RPMI7951 (cell line): Measurements from ENCODE around the gene FREM2. TPM values are rescaled to one million over a fixed set of nuclear protein-coding genes. Genes with fewer than 3 reads are reported as not detected.

Source experiments
- DNase-seq: peaks from one replicate; pipeline ENCODE4 v3.0.0-alpha.2; 2012; ENCODE audit warnings: low read depth
- total RNA-seq: library from RNA; depleted of rRNA; stranded (reverse); fragments of >200 nt; shearing (Covaris generic); gene quantifications from 2 replicates; pipeline ENCODE4 v1.2.3, GENCODE V29; 2014; rRNA removed

FREM2 gene, protein sequence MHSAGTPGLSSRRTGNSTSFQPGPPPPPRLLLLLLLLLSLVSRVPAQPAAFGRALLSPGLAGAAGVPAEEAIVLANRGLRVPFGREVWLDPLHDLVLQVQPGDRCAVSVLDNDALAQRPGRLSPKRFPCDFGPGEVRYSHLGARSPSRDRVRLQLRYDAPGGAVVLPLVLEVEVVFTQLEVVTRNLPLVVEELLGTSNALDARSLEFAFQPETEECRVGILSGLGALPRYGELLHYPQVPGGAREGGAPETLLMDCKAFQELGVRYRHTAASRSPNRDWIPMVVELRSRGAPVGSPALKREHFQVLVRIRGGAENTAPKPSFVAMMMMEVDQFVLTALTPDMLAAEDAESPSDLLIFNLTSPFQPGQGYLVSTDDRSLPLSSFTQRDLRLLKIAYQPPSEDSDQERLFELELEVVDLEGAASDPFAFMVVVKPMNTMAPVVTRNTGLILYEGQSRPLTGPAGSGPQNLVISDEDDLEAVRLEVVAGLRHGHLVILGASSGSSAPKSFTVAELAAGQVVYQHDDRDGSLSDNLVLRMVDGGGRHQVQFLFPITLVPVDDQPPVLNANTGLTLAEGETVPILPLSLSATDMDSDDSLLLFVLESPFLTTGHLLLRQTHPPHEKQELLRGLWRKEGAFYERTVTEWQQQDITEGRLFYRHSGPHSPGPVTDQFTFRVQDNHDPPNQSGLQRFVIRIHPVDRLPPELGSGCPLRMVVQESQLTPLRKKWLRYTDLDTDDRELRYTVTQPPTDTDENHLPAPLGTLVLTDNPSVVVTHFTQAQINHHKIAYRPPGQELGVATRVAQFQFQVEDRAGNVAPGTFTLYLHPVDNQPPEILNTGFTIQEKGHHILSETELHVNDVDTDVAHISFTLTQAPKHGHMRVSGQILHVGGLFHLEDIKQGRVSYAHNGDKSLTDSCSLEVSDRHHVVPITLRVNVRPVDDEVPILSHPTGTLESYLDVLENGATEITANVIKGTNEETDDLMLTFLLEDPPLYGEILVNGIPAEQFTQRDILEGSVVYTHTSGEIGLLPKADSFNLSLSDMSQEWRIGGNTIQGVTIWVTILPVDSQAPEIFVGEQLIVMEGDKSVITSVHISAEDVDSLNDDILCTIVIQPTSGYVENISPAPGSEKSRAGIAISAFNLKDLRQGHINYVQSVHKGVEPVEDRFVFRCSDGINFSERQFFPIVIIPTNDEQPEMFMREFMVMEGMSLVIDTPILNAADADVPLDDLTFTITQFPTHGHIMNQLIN (N-terminal part only)
- 0.29 and 0.36 TPM in 2 replicates for total RNA-seq

DNA sequence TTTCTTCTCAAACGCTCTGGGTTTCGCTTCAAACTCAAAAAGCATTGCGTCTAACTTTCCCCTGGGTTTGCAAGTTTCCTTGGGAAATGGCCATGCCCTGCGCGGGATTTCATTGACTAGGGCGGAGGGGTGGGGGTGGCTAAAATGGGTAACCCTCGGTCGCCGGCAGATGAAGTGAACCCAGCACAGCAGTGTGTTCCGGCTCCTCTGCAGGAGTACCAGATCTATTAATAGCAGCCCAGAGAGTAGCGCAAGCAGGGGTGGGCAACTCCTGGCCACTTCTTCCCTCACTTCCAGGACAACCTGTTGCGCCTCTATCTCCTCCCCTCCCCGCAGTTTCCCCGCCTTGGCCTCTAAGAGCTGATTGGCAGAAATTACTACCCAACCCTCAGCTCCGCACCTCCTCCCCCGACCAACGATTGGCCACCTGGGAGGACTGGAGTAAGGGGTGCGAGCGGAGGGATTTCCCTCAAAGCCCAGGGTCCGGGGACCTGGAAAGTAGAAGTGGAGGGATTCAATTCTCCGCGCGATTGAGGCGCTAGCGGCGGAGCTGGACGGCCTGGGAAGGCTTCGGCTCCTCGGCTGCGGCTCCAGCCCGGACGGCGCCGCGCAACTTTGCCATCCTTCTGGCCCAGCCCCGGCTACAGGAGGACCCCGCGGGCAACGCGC lies at the start of gene FREM2:
TSS of gene FREM2 (plus strand) at position 501 of the 669 bp plus-strand sequence. CDS start 268 bp downstream, outside the sequence.
- no peak for DNase-seq

- no peak for DNase-seq
Observed at GRCh38 chr13:38637576-38637975, 49.3 kb upstream of the FREM2 start.

GRCh38 chr13:38641164-38641948 lies 45.5 kb upstream of the FREM2 start:
- no peak for DNase-seq

DNA sequence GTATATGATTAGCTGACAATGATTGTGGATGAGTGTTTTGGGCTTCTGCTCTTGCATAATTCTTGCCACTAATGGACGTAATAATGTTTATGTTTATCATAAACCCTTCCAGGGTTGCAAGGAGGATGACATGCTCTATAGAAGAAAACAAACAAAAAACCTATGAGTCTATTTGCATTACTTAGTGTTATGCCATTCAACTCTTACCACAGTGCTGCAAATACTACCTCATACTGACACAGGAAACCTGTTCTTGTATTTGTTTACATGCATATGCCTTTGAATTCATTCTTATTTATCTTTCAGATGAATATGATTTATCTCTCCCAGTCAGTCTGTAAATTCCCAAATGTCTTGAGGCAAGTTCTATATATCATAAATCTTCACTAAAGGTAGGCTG lies 39.6 kb upstream of the FREM2 start:
- DNase-seq, result no peak

DNA sequence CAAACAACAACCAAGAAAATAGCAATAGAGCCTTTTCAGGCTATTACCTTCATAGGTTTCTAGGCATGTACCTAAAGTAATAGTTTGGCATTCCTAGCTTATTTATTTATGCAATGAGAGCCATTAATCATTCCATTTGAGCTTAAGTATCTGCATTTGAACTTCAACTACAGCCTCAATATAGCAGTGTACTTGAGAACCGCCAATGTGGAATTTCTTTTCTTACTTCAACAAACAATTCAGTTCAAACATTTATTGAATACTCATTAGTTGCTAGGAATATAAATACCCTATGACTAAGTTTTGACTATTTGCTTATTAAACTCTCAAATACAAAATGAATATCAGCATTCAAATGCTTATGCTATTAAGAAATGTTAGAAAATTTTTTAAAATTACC lies 38.0 kb upstream of the FREM2 start:
- DNase-seq, result no peak

- no peak for DNase-seq
Observed at GRCh38 chr13:38656699-38657098, 30.2 kb upstream of the FREM2 start.

DNA sequence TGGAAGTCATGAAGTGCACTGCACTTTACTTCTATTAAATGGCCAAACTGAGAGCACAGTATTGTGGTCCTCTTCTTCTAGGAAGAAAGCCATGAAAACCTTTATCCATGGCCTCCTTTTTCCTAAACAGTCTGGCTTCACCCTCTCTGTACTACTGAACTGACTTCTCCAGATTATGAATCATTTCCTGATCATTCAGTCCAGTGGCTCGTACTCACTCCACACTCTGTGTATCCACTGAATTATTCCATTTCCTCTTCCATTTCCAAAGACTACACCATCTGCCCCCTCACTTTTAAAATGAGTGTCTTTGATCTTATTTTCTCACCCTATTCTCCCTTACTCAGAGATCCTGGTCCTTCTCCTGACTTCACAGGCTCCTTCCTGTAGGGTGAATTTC lies 29.7 kb upstream of the FREM2 start:
- peak; percentile 8 for DNase-seq

DNA sequence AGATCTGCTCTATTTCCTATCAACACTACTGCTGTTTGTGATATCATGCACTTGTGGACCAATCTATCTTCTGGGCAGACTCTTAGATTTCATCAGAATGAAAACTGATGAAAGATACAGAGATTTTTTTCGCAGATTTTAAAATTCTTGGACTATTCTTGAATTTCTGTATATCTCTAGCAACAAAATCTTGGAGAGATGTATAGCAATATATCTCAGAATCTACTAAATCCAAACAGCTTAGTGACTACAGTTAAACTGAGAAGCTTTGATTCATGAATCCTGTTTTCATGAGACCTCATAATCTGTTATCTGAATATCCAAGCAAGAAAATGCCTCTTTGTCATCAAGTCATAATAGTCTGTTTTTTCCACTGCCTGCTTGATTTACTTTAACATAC lies 28.0 kb upstream of the FREM2 start:
- no peak for DNase-seq

- DNase-seq, result no peak
Observed at GRCh38 chr13:38661010-38661675, 25.7 kb upstream of the FREM2 start.

DNA sequence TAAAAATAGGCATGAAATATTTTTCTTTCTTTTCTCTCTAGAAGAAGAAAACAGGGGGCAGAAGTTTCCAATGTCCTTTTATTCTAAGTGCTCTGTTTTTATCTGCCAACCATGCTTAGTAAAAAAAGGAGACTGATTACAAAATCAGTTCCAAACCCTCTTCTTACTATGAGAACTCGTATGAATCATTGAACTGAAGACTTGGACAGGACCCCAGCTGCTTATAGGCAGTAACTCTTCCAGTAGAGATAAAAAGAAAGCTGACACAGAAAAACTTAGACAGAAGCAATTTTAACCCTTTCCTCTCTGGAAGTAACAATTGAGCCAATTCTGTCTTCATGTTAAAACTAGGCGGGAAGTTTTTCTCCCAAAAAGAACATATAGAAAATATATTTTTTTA lies 24.5 kb upstream of the FREM2 start:
- no peak for DNase-seq

DNA sequence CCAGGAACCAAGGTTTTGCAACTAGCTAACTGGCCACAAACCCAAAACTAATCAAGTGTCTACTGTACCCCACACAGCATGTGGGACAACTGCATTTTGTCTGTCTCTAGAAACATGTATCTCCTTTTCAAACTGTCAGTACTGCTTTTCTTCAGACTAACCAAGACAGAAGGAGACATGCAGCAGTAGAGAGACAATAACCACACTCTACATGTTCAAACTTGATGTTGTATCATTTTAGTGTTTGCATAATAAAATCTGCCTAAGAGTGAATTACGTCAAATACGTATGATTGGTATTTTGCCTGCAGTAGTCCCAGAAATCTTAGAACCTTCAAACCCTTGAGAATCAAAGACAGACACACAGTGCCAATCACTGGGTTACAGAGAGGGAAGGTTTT lies 22.0 kb upstream of the FREM2 start:
- no peak for DNase-seq

DNA sequence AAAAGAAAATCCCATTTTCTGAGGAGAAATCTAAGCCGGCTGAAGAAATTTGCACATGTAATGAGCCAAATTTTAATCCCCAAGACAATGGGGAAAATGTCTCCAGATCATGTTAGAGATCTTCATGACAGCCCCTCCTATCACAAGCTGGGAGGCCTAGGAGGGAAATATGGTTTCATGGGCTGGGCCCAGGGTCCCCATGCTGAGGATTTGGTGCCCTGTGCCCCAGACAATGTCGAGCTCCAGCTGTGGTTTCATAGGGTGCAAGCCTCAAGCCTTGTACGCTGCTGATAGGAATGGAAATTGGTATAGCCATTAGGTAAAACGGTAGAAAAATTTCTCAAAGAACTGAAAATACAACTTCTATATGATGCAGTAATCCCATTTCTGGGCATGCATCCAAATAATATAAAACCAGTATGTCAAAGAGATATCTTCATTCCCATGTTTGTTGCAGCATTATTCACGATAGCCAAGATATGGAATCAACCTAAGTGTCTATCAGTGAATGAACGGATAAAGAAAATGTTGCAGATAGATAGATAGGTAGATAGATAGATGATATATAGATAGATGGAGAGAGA lies 19.3 kb upstream of the FREM2 start:
- no peak for DNase-seq

DNA sequence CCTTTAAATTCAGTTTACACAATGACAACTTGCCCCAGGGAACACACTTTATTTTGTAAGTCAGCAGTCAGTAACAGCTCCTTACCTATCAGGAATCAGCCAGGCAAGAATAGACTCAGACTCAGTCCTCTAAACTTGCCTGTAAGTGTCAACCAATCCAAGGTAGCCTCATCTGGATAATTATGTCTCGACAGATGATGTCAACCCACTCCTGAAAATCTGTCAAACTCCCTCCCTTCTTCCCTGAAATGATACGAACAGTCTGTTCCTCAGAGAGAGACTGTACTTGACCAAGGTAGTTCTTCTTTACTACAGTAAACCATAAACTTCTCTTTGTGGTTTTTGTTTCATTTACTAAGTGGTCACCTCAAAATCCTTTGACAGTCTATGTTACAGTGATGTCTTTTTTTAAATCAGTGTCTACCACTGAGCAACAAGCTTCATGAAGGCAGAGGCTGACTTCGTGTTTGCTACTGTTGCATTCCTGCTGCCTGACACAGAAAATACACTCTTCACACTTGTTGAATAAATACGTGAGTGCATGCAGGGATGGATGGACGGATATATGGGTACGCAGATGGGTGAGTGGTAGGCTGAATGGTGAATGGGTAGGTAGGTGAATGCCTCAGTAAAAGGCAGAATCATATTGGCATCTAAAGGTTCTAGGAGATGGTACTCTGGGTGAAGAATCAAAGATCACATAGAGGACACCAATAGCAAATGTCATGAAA lies 17.5 kb upstream of the FREM2 start:
- no peak for DNase-seq

GRCh38 chr13:38670627-38671026 lies 16.2 kb upstream of the FREM2 start:
- no peak for DNase-seq

- DNase-seq, result no peak
Observed at GRCh38 chr13:38671980-38672379, 14.9 kb upstream of the FREM2 start.

- peak; percentile 10 for DNase-seq
Observed at GRCh38 chr13:38674208-38674607, 12.7 kb upstream of the FREM2 start.

DNA sequence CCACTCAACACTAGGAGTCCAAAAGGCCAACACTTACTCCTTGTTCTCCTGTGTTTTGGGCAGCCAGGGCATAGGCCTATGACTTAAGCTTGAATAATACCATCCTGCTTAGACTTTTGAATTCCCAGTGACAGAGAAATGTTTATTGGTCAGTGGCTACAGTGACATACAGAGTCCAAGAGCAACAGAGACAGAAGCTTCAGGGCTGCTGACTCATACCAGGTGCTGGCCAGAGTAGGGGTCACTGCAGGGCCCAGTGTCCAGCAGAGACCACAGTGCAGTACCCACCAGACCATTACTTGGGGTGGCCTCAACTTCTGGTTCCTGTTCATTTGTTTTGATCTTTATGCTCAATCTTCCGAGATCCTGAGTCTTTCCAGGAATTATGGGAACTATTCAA lies 6.0 kb upstream of the FREM2 start:
- DNase-seq, result no peak

- DNase-seq, result no peak
Observed at GRCh38 chr13:38684714-38685113, 2.2 kb upstream of the FREM2 start.

DNA sequence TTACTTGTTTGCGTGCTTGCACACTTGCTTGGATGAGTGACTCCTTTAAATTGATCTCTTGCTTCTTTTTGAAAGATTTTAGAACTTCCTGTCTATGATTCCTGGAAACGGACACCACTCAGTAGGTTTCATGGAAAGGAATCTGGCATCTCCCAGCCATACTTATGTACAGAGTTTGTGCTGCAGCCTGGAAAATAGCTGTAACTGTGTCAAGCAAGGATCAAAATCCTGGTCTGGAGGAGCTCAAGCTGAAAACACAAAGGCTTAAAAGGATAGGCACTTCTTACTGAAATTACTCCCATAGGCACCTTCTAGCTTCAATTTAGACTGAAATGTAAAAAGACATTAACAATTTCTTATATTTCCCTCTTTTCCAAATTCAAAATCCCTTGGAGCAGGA lies 1.4 kb upstream of the FREM2 start:
- no peak for DNase-seq
